IPS-20b (cell line): ENCODE data around the gene HMGB2.

Source experiments
- H3K27ac ChIP-seq: one replicate; pipeline ENCODE4 v1.5.1; 2013; ENCODE audit warnings: low read length
- H3K27me3 ChIP-seq: 2 replicates; pipeline ENCODE4 v1.6.1; 2013; ENCODE audit warnings: mild to moderate bottlenecking, low read length, inconsistent platforms; ENCODE audit not compliant: insufficient read depth
- H3K36me3 ChIP-seq: 2 replicates; pipeline ENCODE4 v1.6.1; 2013; ENCODE audit warnings: low read depth, mild to moderate bottlenecking, inconsistent platforms, low read length, moderate library complexity; ENCODE audit not compliant: insufficient read depth
- H3K4me1 ChIP-seq: 2 replicates; pipeline ENCODE4 v1.6.1; 2013; ENCODE audit warnings: mild to moderate bottlenecking, control low read depth, inconsistent platforms, low read length, moderate library complexity; ENCODE audit not compliant: insufficient read depth
- H3K4me3 ChIP-seq: 2 replicates; pipeline ENCODE4 v1.5.1; 2013; ENCODE audit warnings: mild to moderate bottlenecking, low read length, inconsistent platforms
- H3K9ac ChIP-seq: 2 replicates; pipeline ENCODE4 v1.6.1; 2013; ENCODE audit warnings: low read depth, mild to moderate bottlenecking, inconsistent platforms, low read length, moderate library complexity
- H3K9me3 ChIP-seq: 2 replicates; pipeline ENCODE4 v1.6.1; 2013; ENCODE audit warnings: mild to moderate bottlenecking, low read depth, low read length, inconsistent platforms; ENCODE audit not compliant: insufficient read depth

The HMGB2 gene

DNA sequence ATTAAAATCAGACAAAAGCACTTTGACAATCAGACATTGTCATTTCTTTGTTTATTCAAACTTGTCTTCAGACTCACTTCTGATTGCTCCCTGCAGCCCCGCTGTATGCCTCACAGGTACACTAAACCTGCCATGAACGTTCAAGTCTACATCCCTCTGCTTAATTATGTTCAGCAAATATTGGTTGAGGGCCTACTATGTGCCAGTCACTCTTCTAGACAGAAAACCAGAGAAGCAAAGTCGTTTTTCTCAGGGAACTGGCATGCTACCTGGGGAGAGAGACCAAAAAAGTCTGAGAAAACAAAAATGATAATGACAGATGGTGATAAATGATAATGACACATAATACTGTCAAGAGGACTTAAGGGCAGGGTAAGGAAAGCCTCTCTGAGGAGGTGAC lies 19.4 kb downstream of the HMGB2 start:
- peaks cover 76% of the 10 kb centered on the region for H3K36me3 ChIP-seq
- H3K4me1 ChIP-seq = peaks cover 15% of the 10 kb centered on the region
- H3K4me3 ChIP-seq = no peak overlapping the region
- H3K9ac ChIP-seq = no peak overlapping the region
- no peak overlapping the region for H3K27ac ChIP-seq
- no peaks in the 10 kb centered on the region for H3K27me3 ChIP-seq
- no peaks in the 10 kb centered on the region for H3K9me3 ChIP-seq

- H3K9ac ChIP-seq = no peak overlapping the region
- H3K27ac ChIP-seq = no peak overlapping the region
- H3K4me3 ChIP-seq = no peak overlapping the region
- H3K4me1 ChIP-seq = no peaks in the 10 kb centered on the region
- H3K27me3 ChIP-seq = no peaks in the 10 kb centered on the region
- H3K9me3 ChIP-seq = no peaks in the 10 kb centered on the region
- peaks cover 62% of the 10 kb centered on the region for H3K36me3 ChIP-seq
Observed at GRCh38 chr4:173311368-173311767, 22.8 kb downstream of the HMGB2 start.

DNA sequence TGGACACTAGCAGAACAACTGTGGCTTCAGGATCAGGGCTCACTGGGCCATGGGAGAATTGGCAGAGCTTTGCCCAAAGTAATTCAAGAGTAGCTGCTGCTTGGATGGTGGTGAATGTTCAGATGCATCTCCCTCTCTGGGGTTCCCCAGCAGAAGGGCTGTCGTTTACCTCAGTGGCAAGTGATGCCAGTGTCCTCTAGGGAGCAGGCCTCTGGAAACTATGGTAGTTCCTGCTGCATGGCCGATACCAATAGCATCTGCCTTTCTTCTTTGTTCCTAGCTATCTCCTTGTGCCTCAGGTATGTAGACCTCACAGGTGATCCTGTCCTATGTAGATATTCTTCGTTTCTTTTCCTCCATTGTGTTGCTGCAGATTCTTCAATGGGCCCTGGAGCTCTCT lies 26.4 kb downstream of the HMGB2 start:
- H3K36me3 ChIP-seq = peaks cover 62% of the 10 kb centered on the region
- no peaks in the 10 kb centered on the region for H3K4me1 ChIP-seq
- no peaks in the 10 kb centered on the region for H3K9me3 ChIP-seq
- H3K4me3 ChIP-seq = no peak overlapping the region
- H3K27ac ChIP-seq = no peak overlapping the region
- H3K9ac ChIP-seq = no peak overlapping the region
- H3K27me3 ChIP-seq = no peaks in the 10 kb centered on the region

GRCh38 chr4:173301518-173302201 lies 32.5 kb downstream of the HMGB2 start:
- Histone ChIP-seq H3K27ac (no peak overlapping the region), H3K36me3 (peaks cover 56% of the 10 kb centered on the region), H3K27me3 (no peaks in the 10 kb centered on the region), H3K9ac (no peak overlapping the region), H3K4me3 (no peak overlapping the region), H3K9me3 (no peaks in the 10 kb centered on the region), H3K4me1 (no peaks in the 10 kb centered on the region; the same call in 1 of the 2 replicates)

DNA sequence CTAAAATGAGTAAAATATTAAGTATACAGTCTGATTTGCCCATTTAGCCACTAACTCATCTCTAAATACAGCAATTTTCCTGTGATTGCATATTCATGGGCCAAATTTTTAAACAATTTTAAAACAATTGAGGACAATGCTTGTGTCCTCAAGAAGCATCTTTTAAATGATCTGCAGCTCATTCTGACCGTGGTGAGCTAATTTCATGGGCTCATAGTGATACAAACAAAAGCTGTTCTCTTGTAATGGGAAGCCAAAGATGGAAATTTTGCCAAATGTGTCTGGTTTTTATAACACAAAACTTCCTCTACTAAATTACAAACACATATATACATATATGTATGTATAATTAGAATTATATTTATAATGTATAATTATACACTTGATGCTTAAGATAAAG lies 39.7 kb downstream of the HMGB2 start:
- peaks cover 41% of the 10 kb centered on the region for H3K36me3 ChIP-seq
- no peaks in the 10 kb centered on the region for H3K27me3 ChIP-seq
- no peak overlapping the region for H3K27ac ChIP-seq
- no peak overlapping the region for H3K4me3 ChIP-seq
- no peaks in the 10 kb centered on the region for H3K9me3 ChIP-seq
- H3K4me1 ChIP-seq = no peaks in the 10 kb centered on the region
- H3K9ac ChIP-seq = no peak overlapping the region

GRCh38 chr4:173293663-173294062 lies 40.5 kb downstream of the HMGB2 start:
- no peaks in the 10 kb centered on the region for H3K4me1 ChIP-seq
- H3K36me3 ChIP-seq = peaks cover 40% of the 10 kb centered on the region
- no peak overlapping the region for H3K27ac ChIP-seq
- H3K27me3 ChIP-seq = no peaks in the 10 kb centered on the region
- H3K9ac ChIP-seq = no peak overlapping the region
- no peak overlapping the region for H3K4me3 ChIP-seq
- H3K9me3 ChIP-seq = no peaks in the 10 kb centered on the region

DNA sequence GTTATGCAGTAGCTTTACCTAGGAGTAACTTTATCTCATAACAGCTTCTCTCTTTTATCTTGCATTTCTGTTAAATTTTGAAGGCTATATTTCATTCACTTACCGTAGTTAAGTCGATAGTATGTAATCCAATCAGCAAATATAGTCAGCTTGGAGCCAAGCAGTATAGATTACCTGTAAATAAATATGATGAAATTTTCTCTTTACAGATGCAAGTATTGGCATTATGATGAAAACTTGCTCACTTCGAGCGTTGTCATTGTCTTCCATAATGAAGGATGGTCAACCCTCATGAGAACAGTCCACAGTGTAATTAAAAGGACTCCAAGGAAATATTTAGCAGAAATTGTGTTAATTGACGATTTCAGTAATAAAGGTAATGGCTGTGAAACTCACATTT lies 42.3 kb downstream of the HMGB2 start:
- no peaks in the 10 kb centered on the region for H3K27me3 ChIP-seq

GRCh38 chr4:173289353-173289727 lies 44.8 kb downstream of the HMGB2 start:
- Histone ChIP-seq H3K4me3 (no peak overlapping the region), H3K36me3 (peaks cover 22% of the 10 kb centered on the region), H3K27ac (no peak overlapping the region), H3K4me1 (no peaks in the 10 kb centered on the region), H3K9ac (no peak overlapping the region), H3K9me3 (peaks cover 32% of the 10 kb centered on the region), H3K27me3 (no peaks in the 10 kb centered on the region)

More for the DNA sequence above, 42.3 kb downstream of the HMGB2 start:
- no peaks in the 10 kb centered on the region for H3K4me1 ChIP-seq
- H3K36me3 ChIP-seq = peaks cover 22% of the 10 kb centered on the region; the same call in 1 of the 2 replicates
- no peak overlapping the region for H3K9ac ChIP-seq
- no peak overlapping the region for H3K4me3 ChIP-seq
- peaks cover 9% of the 10 kb centered on the region for H3K9me3 ChIP-seq
- H3K27ac ChIP-seq = no peak overlapping the region

- Histone ChIP-seq H3K9me3 (peaks cover 38% of the 10 kb centered on the region), H3K36me3 (peaks cover 22% of the 10 kb centered on the region), H3K27ac (no peak overlapping the region), H3K4me1 (no peaks in the 10 kb centered on the region), H3K27me3 (no peaks in the 10 kb centered on the region), H3K4me3 (no peak overlapping the region), H3K9ac (no peak overlapping the region)
Observed at GRCh38 chr4:173288698-173289352, 45.3 kb downstream of the HMGB2 start.

DNA sequence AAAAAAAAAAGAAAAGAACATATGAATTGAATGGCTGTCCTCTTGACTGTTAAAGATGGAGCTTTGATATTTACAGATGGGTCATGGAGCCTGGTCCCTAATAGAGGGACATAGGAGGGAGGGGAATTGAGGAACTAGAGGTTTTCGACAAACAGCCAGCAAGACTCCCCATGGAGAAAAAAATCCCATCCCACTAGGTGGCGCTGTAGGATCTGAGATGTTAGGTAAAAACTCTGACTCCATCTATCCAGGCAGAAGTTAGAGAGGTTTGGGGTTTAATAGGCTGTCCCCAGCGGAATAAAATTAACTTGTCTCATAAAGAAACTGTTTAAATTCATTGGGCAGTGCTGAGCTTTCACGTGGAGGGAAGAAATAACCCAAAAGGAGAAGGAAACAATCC lies 45.9 kb downstream of the HMGB2 start:
- no peaks in the 10 kb centered on the region for H3K27me3 ChIP-seq
- no peak overlapping the region for H3K9ac ChIP-seq
- H3K4me1 ChIP-seq = no peaks in the 10 kb centered on the region
- H3K4me3 ChIP-seq = no peak overlapping the region
- H3K9me3 ChIP-seq = peaks cover 41% of the 10 kb centered on the region
- H3K36me3 ChIP-seq = peaks cover 19% of the 10 kb centered on the region
- H3K27ac ChIP-seq = no peak overlapping the region

GRCh38 chr4:173287486-173287885 lies 46.7 kb downstream of the HMGB2 start:
- H3K27ac ChIP-seq = no peak overlapping the region
- H3K9me3 ChIP-seq = peaks cover 41% of the 10 kb centered on the region

GRCh38 chr4:173284463-173284862 lies 49.7 kb downstream of the HMGB2 start:
- Histone ChIP-seq H3K9me3 (peaks cover 41% of the 10 kb centered on the region), H3K9ac (no peak overlapping the region), H3K4me1 (no peaks in the 10 kb centered on the region), H3K36me3 (peaks cover 19% of the 10 kb centered on the region), H3K27me3 (no peaks in the 10 kb centered on the region), H3K4me3 (no peak overlapping the region), H3K27ac (no peak overlapping the region)

More at GRCh38 chr4:173287486-173287885, 46.7 kb downstream of the HMGB2 start:
- H3K4me3 ChIP-seq = no peak overlapping the region
- H3K27me3 ChIP-seq = no peaks in the 10 kb centered on the region
- peaks cover 19% of the 10 kb centered on the region for H3K36me3 ChIP-seq
- H3K4me1 ChIP-seq = no peaks in the 10 kb centered on the region
- H3K9ac ChIP-seq = no peak overlapping the region
